ENCODE measurements around the gene KCNQ2. TPM values are rescaled to one million over a fixed set of nuclear protein-coding genes. Genes with fewer than 3 reads are reported as not detected.

Gene KCNQ2
- total RNA-seq, 1 experiment from 2014 or later, result 6.2 TPM

- DNase-seq (ENCODE audit: low read depth, low spot score), result no peak
These were observed 106.7 kb downstream of the KCNQ2 start for GRCh38 chr20:63365601-63366389.

GRCh38 chr20:63364801-63365585 is 107.5 kb downstream of the KCNQ2 start:
- no peak for DNase-seq (ENCODE audit: low read depth, low spot score)
- in situ Hi-C loops (cut with HindIII; ENCODE audit: low pct_unique_long_range_greater_than_20kb, low sequenced_read_pairs), result no loop called here

More at GRCh38 chr20:63365601-63366389, 106.7 kb downstream of the KCNQ2 start:
- in situ Hi-C loops (cut with HindIII; ENCODE audit: low pct_unique_long_range_greater_than_20kb, low sequenced_read_pairs), result no loop called here

GRCh38 chr20:63363981-63364561 is 108.4 kb downstream of the KCNQ2 start:
- in situ Hi-C loops (cut with HindIII; ENCODE audit: low pct_unique_long_range_greater_than_20kb, low sequenced_read_pairs), result no loop called here
- DNase-seq (ENCODE audit: low read depth, low spot score), result no peak

- DNase-seq (ENCODE audit: low read depth, low spot score), result no peak
- in situ Hi-C loops (cut with HindIII; ENCODE audit: low pct_unique_long_range_greater_than_20kb, low sequenced_read_pairs), result no loop called here
These were observed 109.2 kb downstream of the KCNQ2 start for GRCh38 chr20:63363013-63363957.

- in situ Hi-C loops (cut with HindIII; ENCODE audit: low pct_unique_long_range_greater_than_20kb, low sequenced_read_pairs), result no loop called here
- no peak for DNase-seq (ENCODE audit: low read depth, low spot score)
These were observed 109.9 kb downstream of the KCNQ2 start for GRCh38 chr20:63362436-63363009.

- in situ Hi-C loops (cut with HindIII; ENCODE audit: low pct_unique_long_range_greater_than_20kb, low sequenced_read_pairs), result no loop called here
- no peak for DNase-seq (ENCODE audit: low read depth, low spot score)
These were observed 110.7 kb downstream of the KCNQ2 start for GRCh38 chr20:63361519-63362435.

GRCh38 chr20:63360850-63361518 is 111.5 kb downstream of the KCNQ2 start, which contains the start of gene CHRNA4:
CHRNA4 (minus strand) TSS chr20:63361349; CDS start chr20:63361165, 184 bp downstream.
- in situ Hi-C loops (cut with HindIII; ENCODE audit: low pct_unique_long_range_greater_than_20kb, low sequenced_read_pairs), result no loop called here

GRCh38 chr20:63359937-63360849 is 112.3 kb downstream of the KCNQ2 start:
- in situ Hi-C loops (cut with HindIII; ENCODE audit: low pct_unique_long_range_greater_than_20kb, low sequenced_read_pairs), result no loop called here

More at GRCh38 chr20:63360850-63361518, 111.5 kb downstream of the KCNQ2 start, which contains the start of gene CHRNA4:
- no peak for DNase-seq (ENCODE audit: low read depth, low spot score)

GRCh38 chr20:63359164-63359934 is 113.1 kb downstream of the KCNQ2 start:
- in situ Hi-C loops (cut with HindIII; ENCODE audit: low pct_unique_long_range_greater_than_20kb, low sequenced_read_pairs), result no loop called here
- DNase-seq (ENCODE audit: low read depth, low spot score), result no peak

More at GRCh38 chr20:63359937-63360849, 112.3 kb downstream of the KCNQ2 start:
- no peak for DNase-seq (ENCODE audit: low read depth, low spot score)

GRCh38 chr20:63357921-63358905 is 114.2 kb downstream of the KCNQ2 start:
- DNase-seq (ENCODE audit: low read depth, low spot score), result no peak
- in situ Hi-C loops (cut with HindIII; ENCODE audit: low pct_unique_long_range_greater_than_20kb, low sequenced_read_pairs), result no loop called here

GRCh38 chr20:63356931-63357879 is 115.2 kb downstream of the KCNQ2 start:
- no peak for DNase-seq (ENCODE audit: low read depth, low spot score)
- in situ Hi-C loops (cut with HindIII; ENCODE audit: low pct_unique_long_range_greater_than_20kb, low sequenced_read_pairs), result no loop called here

- in situ Hi-C loops (cut with HindIII; ENCODE audit: low pct_unique_long_range_greater_than_20kb, low sequenced_read_pairs), result no loop called here
These were observed 115.9 kb downstream of the KCNQ2 start for GRCh38 chr20:63356511-63356910.

More at GRCh38 chr20:63356511-63356910, 115.9 kb downstream of the KCNQ2 start:
- no peak for DNase-seq (ENCODE audit: low read depth, low spot score)
